ENCODE results near the gene PTGDS. TPM values are rescaled to one million over a fixed set of nuclear protein-coding genes. Genes with fewer than 3 reads are reported as not detected.
A peak's percentile ranks its signal among the peaks of the same experiment; 100 is the strongest.

The PTGDS gene
- total and polyA plus RNA-seq, 4 donors: 304 to 6,990 (median 1,953) TPM

- Histone ChIP-seq H3K27ac (ENCODE audit: low read depth, low read length) (no peak overlapping the region), H3K9me3 (ENCODE audit: control insufficient read depth, insufficient read depth, low read length) (no peaks in the 10 kb centered on the region), H3K4me1 (ENCODE audit: control insufficient read depth, insufficient read depth, low read length) (peaks cover 33% of the 10 kb centered on the region), H3K27me3 (ENCODE audit: control insufficient read depth, insufficient read depth, low read length) (no peaks in the 10 kb centered on the region), H3K36me3 (ENCODE audit: control insufficient read depth, insufficient read depth, low read length) (no peaks in the 10 kb centered on the region), H3K4me3 (ENCODE audit: low read depth, low read length) (no peak overlapping the region)
- DNase-seq (ENCODE audit: low read depth in 4 of 6, low spot score in 6 of 6): no peak
- 75% methylated on average over 11 of the region's 11 CpGs for WGBS (ENCODE audit: insufficient coverage)
These were observed 14.5 kb upstream of the PTGDS start for GRCh38 chr9:136962701-136963248.

- 83% methylated on average over 15 of the region's 15 CpGs for WGBS (ENCODE audit: insufficient coverage)
- H3K27ac ChIP-seq (ENCODE audit: low read depth, low read length): no peak overlapping the region
- DNase-seq (ENCODE audit: low read depth in 4 of 6, low spot score in 6 of 6): no peak
These were observed 14.0 kb upstream of the PTGDS start for GRCh38 chr9:136963341-136963740.

GRCh38 chr9:136963751-136964150 is 13.6 kb upstream of the PTGDS start:
- DNase-seq (ENCODE audit: low read depth in 4 of 6, low spot score in 6 of 6): no peak
- H3K27ac ChIP-seq (ENCODE audit: low read depth, low read length): no peak overlapping the region
- peaks cover 33% of the 10 kb centered on the region for H3K4me1 ChIP-seq (ENCODE audit: control insufficient read depth, insufficient read depth, low read length)
- no peaks in the 10 kb centered on the region for H3K27me3 ChIP-seq (ENCODE audit: control insufficient read depth, insufficient read depth, low read length)
- 66% methylated on average over 6 of the region's 12 CpGs for WGBS (ENCODE audit: insufficient coverage)
- H3K36me3 ChIP-seq (ENCODE audit: control insufficient read depth, insufficient read depth, low read length): no peaks in the 10 kb centered on the region
- H3K9me3 ChIP-seq (ENCODE audit: control insufficient read depth, insufficient read depth, low read length): no peaks in the 10 kb centered on the region
- no peak overlapping the region for H3K4me3 ChIP-seq (ENCODE audit: low read depth, low read length)

More at GRCh38 chr9:136963341-136963740, 14.0 kb upstream of the PTGDS start:
- H3K4me1 ChIP-seq (ENCODE audit: control insufficient read depth, insufficient read depth, low read length): peaks cover 33% of the 10 kb centered on the region
- H3K9me3 ChIP-seq (ENCODE audit: control insufficient read depth, insufficient read depth, low read length): no peaks in the 10 kb centered on the region
- no peak overlapping the region for H3K4me3 ChIP-seq (ENCODE audit: low read depth, low read length)
- no peaks in the 10 kb centered on the region for H3K27me3 ChIP-seq (ENCODE audit: control insufficient read depth, insufficient read depth, low read length)
- H3K36me3 ChIP-seq (ENCODE audit: control insufficient read depth, insufficient read depth, low read length): no peaks in the 10 kb centered on the region

- WGBS (ENCODE audit: insufficient coverage): 71% methylated on average over 20 of the region's 22 CpGs
These were observed 13.1 kb upstream of the PTGDS start for GRCh38 chr9:136964171-136964689.

GRCh38 chr9:136964833-136965422 is 12.4 kb upstream of the PTGDS start:
- Histone ChIP-seq H3K4me1 (ENCODE audit: control insufficient read depth, insufficient read depth, low read length) (peaks cover 26% of the 10 kb centered on the region), H3K27ac (ENCODE audit: low read depth, low read length) (no peak overlapping the region), H3K9me3 (ENCODE audit: control insufficient read depth, insufficient read depth, low read length) (no peaks in the 10 kb centered on the region), H3K36me3 (ENCODE audit: control insufficient read depth, insufficient read depth, low read length) (no peaks in the 10 kb centered on the region), H3K4me3 (ENCODE audit: low read depth, low read length) (no peak overlapping the region), H3K27me3 (ENCODE audit: control insufficient read depth, insufficient read depth, low read length) (no peaks in the 10 kb centered on the region)
- no peak for DNase-seq (ENCODE audit: low read depth in 4 of 6, low spot score in 6 of 6)
- WGBS (ENCODE audit: insufficient coverage): 84% methylated on average over 24 of the region's 26 CpGs

More at GRCh38 chr9:136964171-136964689, 13.1 kb upstream of the PTGDS start:
- no peaks in the 10 kb centered on the region for H3K36me3 ChIP-seq (ENCODE audit: control insufficient read depth, insufficient read depth, low read length)
- H3K27ac ChIP-seq (ENCODE audit: low read depth, low read length): no peak overlapping the region
- H3K4me3 ChIP-seq (ENCODE audit: low read depth, low read length): no peak overlapping the region
- H3K4me1 ChIP-seq (ENCODE audit: control insufficient read depth, insufficient read depth, low read length): peaks cover 32% of the 10 kb centered on the region
- H3K9me3 ChIP-seq (ENCODE audit: control insufficient read depth, insufficient read depth, low read length): no peaks in the 10 kb centered on the region
- no peaks in the 10 kb centered on the region for H3K27me3 ChIP-seq (ENCODE audit: control insufficient read depth, insufficient read depth, low read length)
- DNase-seq (ENCODE audit: low read depth in 4 of 6, low spot score in 6 of 6): no peak

- no peaks in the 10 kb centered on the region for H3K36me3 ChIP-seq (ENCODE audit: control insufficient read depth, insufficient read depth, low read length)
- H3K27me3 ChIP-seq (ENCODE audit: control insufficient read depth, insufficient read depth, low read length): no peaks in the 10 kb centered on the region
- no peak overlapping the region for H3K27ac ChIP-seq (ENCODE audit: low read depth, low read length)
- H3K4me1 ChIP-seq (ENCODE audit: control insufficient read depth, insufficient read depth, low read length): peaks cover 28% of the 10 kb centered on the region
- H3K4me3 ChIP-seq (ENCODE audit: low read depth, low read length): no peak overlapping the region
- H3K9me3 ChIP-seq (ENCODE audit: control insufficient read depth, insufficient read depth, low read length): no peaks in the 10 kb centered on the region
- WGBS (ENCODE audit: insufficient coverage): 25% methylated on average over 18 of the region's 23 CpGs
- DNase-seq (ENCODE audit: low read depth in 4 of 6, low spot score in 6 of 6): peak in 2 of 6 donors; percentile 59 to 71
These were observed 11.4 kb upstream of the PTGDS start for GRCh38 chr9:136965771-136966484.

- no peaks in the 10 kb centered on the region for H3K36me3 ChIP-seq (ENCODE audit: control insufficient read depth, insufficient read depth, low read length)
- no peak for DNase-seq (ENCODE audit: low read depth in 4 of 6, low spot score in 6 of 6)
- no peak overlapping the region for H3K27ac ChIP-seq (ENCODE audit: low read depth, low read length)
- H3K27me3 ChIP-seq (ENCODE audit: control insufficient read depth, insufficient read depth, low read length): no peaks in the 10 kb centered on the region
- no peak overlapping the region for H3K4me3 ChIP-seq (ENCODE audit: low read depth, low read length)
- 78% methylated on average over 17 of the region's 17 CpGs for WGBS (ENCODE audit: insufficient coverage)
- peaks cover 16% of the 10 kb centered on the region for H3K4me1 ChIP-seq (ENCODE audit: control insufficient read depth, insufficient read depth, low read length)
- no peaks in the 10 kb centered on the region for H3K9me3 ChIP-seq (ENCODE audit: control insufficient read depth, insufficient read depth, low read length)
These were observed 8.8 kb upstream of the PTGDS start for GRCh38 chr9:136968333-136969127.

GRCh38 chr9:136969150-136969549 is 8.2 kb upstream of the PTGDS start:
- WGBS (ENCODE audit: insufficient coverage): 86% methylated on average over 17 of the region's 17 CpGs

GRCh38 chr9:136969774-136970173 is 7.5 kb upstream of the PTGDS start:
- WGBS (ENCODE audit: insufficient coverage): 82% methylated on average over 4 of the region's 5 CpGs
- DNase-seq (ENCODE audit: low read depth in 4 of 6, low spot score in 6 of 6): no peak
- H3K4me3 ChIP-seq (ENCODE audit: low read depth, low read length): no peak overlapping the region
- no peaks in the 10 kb centered on the region for H3K36me3 ChIP-seq (ENCODE audit: control insufficient read depth, insufficient read depth, low read length)
- H3K9me3 ChIP-seq (ENCODE audit: control insufficient read depth, insufficient read depth, low read length): no peaks in the 10 kb centered on the region
- no peaks in the 10 kb centered on the region for H3K27me3 ChIP-seq (ENCODE audit: control insufficient read depth, insufficient read depth, low read length)
- H3K27ac ChIP-seq (ENCODE audit: low read depth, low read length): no peak overlapping the region
- H3K4me1 ChIP-seq (ENCODE audit: control insufficient read depth, insufficient read depth, low read length): peaks cover 13% of the 10 kb centered on the region

More at GRCh38 chr9:136969150-136969549, 8.2 kb upstream of the PTGDS start:
- no peaks in the 10 kb centered on the region for H3K9me3 ChIP-seq (ENCODE audit: control insufficient read depth, insufficient read depth, low read length)
- peaks cover 15% of the 10 kb centered on the region for H3K4me1 ChIP-seq (ENCODE audit: control insufficient read depth, insufficient read depth, low read length)
- H3K36me3 ChIP-seq (ENCODE audit: control insufficient read depth, insufficient read depth, low read length): no peaks in the 10 kb centered on the region
- H3K27me3 ChIP-seq (ENCODE audit: control insufficient read depth, insufficient read depth, low read length): no peaks in the 10 kb centered on the region
- no peak overlapping the region for H3K27ac ChIP-seq (ENCODE audit: low read depth, low read length)
- DNase-seq (ENCODE audit: low read depth in 4 of 6, low spot score in 6 of 6): no peak
- no peak overlapping the region for H3K4me3 ChIP-seq (ENCODE audit: low read depth, low read length)

Data from spinal cord (tissue), 10 donors.